Chondrocyte (in vitro differentiated cells): ENCODE measurements around the gene ROBO4. TPM values are rescaled to one million over a fixed set of nuclear protein-coding genes. Genes with fewer than 3 reads are reported as not detected.

ENCODE experiments used
- DNase-seq: peaks from one replicate; pipeline ENCODE4 v3.0.0; 2021; ENCODE audit warnings: mixed read lengths, low spot score
- H3K27ac Mint-ChIP-seq: one replicate; pipeline ENCODE4 v1.8.0; 2021; ENCODE audit warnings: mild to moderate bottlenecking, moderate library complexity, mixed read lengths; ENCODE audit not compliant: unreplicated experiment
- H3K27me3 Mint-ChIP-seq: 2 replicates; pipeline ENCODE4 v1.8.0; 2021; ENCODE audit warnings: low read depth, mixed read lengths
- H3K36me3 Mint-ChIP-seq: 2 replicates; pipeline ENCODE4 v1.8.0; 2021; ENCODE audit warnings: low read depth, mixed read lengths
- H3K4me1 Mint-ChIP-seq: 2 replicates; pipeline ENCODE4 v1.8.0; 2021; ENCODE audit warnings: low read depth, mild to moderate bottlenecking, mixed read lengths
- H3K4me3 Mint-ChIP-seq: one replicate; pipeline ENCODE4 v1.8.0; 2021; ENCODE audit warnings: mild to moderate bottlenecking, moderate library complexity, mixed read lengths; ENCODE audit not compliant: unreplicated experiment
- H3K9me3 Mint-ChIP-seq: 2 replicates; pipeline ENCODE4 v1.8.0; 2021; ENCODE audit warnings: low read depth, mixed read lengths
- total RNA-seq: library from RNA; stranded (reverse); gene quantifications from 3 replicates; pipeline ENCODE4 v1.2.1, GENCODE V29; 2021
- TF ChIP-seq, protein P1 (sequence below): fragments of 200-600 bp; sonication (generic); IDR thresholded peaks from 2 replicates; pipeline ENCODE4 v1.5.0; 2021; ENCODE audit warnings: antibody characterized with exemption, mild to moderate bottlenecking, moderate library complexity

The ROBO4 gene
- total RNA-seq, 1 donor from 2014 or later = not detected

- Mint-ChIP-seq H3K27me3 (peaks cover 61% of the 10 kb centered on the region), H3K36me3 (peaks cover 3% of the 10 kb centered on the region), H3K4me3 (no peak overlapping the region), H3K9me3 (no peaks in the 10 kb centered on the region), H3K4me1 (peaks cover 13% of the 10 kb centered on the region), H3K27ac (no peak overlapping the region)
- no peak for DNase-seq
- TF ChIP-seq, protein P1, sequence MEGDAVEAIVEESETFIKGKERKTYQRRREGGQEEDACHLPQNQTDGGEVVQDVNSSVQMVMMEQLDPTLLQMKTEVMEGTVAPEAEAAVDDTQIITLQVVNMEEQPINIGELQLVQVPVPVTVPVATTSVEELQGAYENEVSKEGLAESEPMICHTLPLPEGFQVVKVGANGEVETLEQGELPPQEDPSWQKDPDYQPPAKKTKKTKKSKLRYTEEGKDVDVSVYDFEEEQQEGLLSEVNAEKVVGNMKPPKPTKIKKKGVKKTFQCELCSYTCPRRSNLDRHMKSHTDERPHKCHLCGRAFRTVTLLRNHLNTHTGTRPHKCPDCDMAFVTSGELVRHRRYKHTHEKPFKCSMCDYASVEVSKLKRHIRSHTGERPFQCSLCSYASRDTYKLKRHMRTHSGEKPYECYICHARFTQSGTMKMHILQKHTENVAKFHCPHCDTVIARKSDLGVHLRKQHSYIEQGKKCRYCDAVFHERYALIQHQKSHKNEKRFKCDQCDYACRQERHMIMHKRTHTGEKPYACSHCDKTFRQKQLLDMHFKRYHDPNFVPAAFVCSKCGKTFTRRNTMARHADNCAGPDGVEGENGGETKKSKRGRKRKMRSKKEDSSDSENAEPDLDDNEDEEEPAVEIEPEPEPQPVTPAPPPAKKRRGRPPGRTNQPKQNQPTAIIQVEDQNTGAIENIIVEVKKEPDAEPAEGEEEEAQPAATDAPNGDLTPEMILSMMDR = no peak
Observed at GRCh38 chr11:124872280-124872679, 25.4 kb downstream of the ROBO4 start.

- Mint-ChIP-seq H3K4me1 (peaks cover 8% of the 10 kb centered on the region), H3K36me3 (peaks cover 3% of the 10 kb centered on the region), H3K4me3 (no peak overlapping the region), H3K9me3 (no peaks in the 10 kb centered on the region), H3K27me3 (peaks cover 78% of the 10 kb centered on the region), H3K27ac (no peak overlapping the region)
- DNase-seq = no peak
- TF ChIP-seq, protein P1 = no peak
Observed at GRCh38 chr11:124870430-124870829, 27.2 kb downstream of the ROBO4 start.

- no peak for DNase-seq
- Mint-ChIP-seq H3K27me3 (peaks cover 80% of the 10 kb centered on the region), H3K4me3 (no peak overlapping the region), H3K36me3 (peaks cover 3% of the 10 kb centered on the region), H3K4me1 (peaks cover 10% of the 10 kb centered on the region), H3K9me3 (no peaks in the 10 kb centered on the region), H3K27ac (no peak overlapping the region)
- TF ChIP-seq, protein P1 = no peak
Observed at GRCh38 chr11:124869856-124870387, 27.7 kb downstream of the ROBO4 start.

DNA sequence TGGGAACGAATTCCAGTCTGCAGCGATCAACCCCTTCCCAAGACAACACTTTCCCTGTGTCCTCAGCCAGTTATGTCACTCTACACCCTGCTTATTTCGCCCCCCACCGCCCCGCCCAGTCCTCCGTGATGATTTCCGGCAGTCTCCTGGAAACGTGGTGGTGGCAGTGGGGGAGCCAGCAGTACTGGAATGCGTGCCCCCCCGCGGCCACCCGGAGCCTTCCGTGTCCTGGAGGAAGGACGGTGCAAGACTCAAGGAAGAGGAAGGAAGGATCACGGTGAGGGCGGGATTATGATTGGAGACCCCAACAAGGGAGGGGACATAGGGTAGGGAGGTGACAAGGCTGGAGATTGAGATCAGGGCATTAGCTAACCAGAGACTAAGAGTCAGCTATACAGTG, 28.3 kb downstream of the ROBO4 start:
- Mint-ChIP-seq H3K27me3 (peaks cover 86% of the 10 kb centered on the region), H3K4me3 (no peak overlapping the region), H3K4me1 (peaks cover 13% of the 10 kb centered on the region), H3K27ac (no peak overlapping the region), H3K9me3 (no peaks in the 10 kb centered on the region), H3K36me3 (peaks cover 3% of the 10 kb centered on the region)
- no peak for DNase-seq
- TF ChIP-seq, protein P1 = no peak

- peaks cover 92% of the 10 kb centered on the region for H3K27me3 Mint-ChIP-seq
- TF ChIP-seq, protein P1 = no peak
- H3K9me3 Mint-ChIP-seq = no peaks in the 10 kb centered on the region
- peaks cover 19% of the 10 kb centered on the region for H3K4me1 Mint-ChIP-seq
- H3K36me3 Mint-ChIP-seq = peaks cover 3% of the 10 kb centered on the region
- H3K4me3 Mint-ChIP-seq = no peak overlapping the region
- H3K27ac Mint-ChIP-seq = no peak overlapping the region
- no peak for DNase-seq
Observed at GRCh38 chr11:124868331-124869274, 29.1 kb downstream of the ROBO4 start.
